Ectodermal cell (in vitro differentiated cells): ENCODE measurements around the gene VDR.

Source experiments
- H3K27ac ChIP-seq: 2 replicates; pipeline ENCODE4 v1.7.0; 2013; ENCODE audit warnings: mild to moderate bottlenecking, low read depth, low read length; ENCODE audit not compliant: insufficient read depth, poor library complexity, severe bottlenecking
- H3K27me3 ChIP-seq: 2 replicates; pipeline ENCODE4 v1.7.0; 2013; ENCODE audit warnings: mild to moderate bottlenecking, low read length; ENCODE audit not compliant: insufficient read depth, control insufficient read depth, poor library complexity, severe bottlenecking
- H3K36me3 ChIP-seq: one replicate; pipeline ENCODE4 v1.7.0; 2013; ENCODE audit warnings: low read length; ENCODE audit not compliant: control insufficient read depth, insufficient read depth
- H3K4me1 ChIP-seq: one replicate; pipeline ENCODE4 v1.7.0; 2013; ENCODE audit warnings: low read length; ENCODE audit not compliant: control insufficient read depth, insufficient read depth
- H3K4me3 ChIP-seq: 2 replicates; pipeline ENCODE4 v1.7.0; 2013; ENCODE audit warnings: low read depth, low read length, control low read depth; ENCODE audit not compliant: insufficient read depth
- H3K9me3 ChIP-seq: 2 replicates; pipeline ENCODE4 v1.7.0; 2013; ENCODE audit warnings: mild to moderate bottlenecking, low read length, moderate library complexity; ENCODE audit not compliant: control insufficient read depth
- WGBS, 2 experiments: methylation state at CpG; one replicate each; pipeline ENCODE4 v1.1.7; 2013; ENCODE audit warnings: missing lambda C conversion rate in 2 of 2; 5-methylcytosine and 5-hydroxymethylcytosine counted together

The VDR gene

GRCh38 chr12:47931187-47931586 lies 26.4 kb upstream of the VDR start:
- Histone ChIP-seq H3K9me3 (no peaks in the 10 kb centered on the region), H3K4me3 (no peak overlapping the region), H3K27me3 (peaks cover 7% of the 10 kb centered on the region), H3K36me3 (no peaks in the 10 kb centered on the region), H3K27ac (no peak overlapping the region), H3K4me1 (no peaks in the 10 kb centered on the region)
- 77 to 85% methylated on average over 1 of the region's 1 CpG for WGBS, 2 experiments

- WGBS, 2 experiments = 88 to 93% methylated on average over 5 of the region's 5 CpGs
- Histone ChIP-seq H3K4me3 (no peak overlapping the region), H3K36me3 (no peaks in the 10 kb centered on the region), H3K27ac (no peak overlapping the region), H3K27me3 (peaks cover 10% of the 10 kb centered on the region), H3K4me1 (no peaks in the 10 kb centered on the region), H3K9me3 (no peaks in the 10 kb centered on the region)
Observed at GRCh38 chr12:47930634-47931033, 25.8 kb upstream of the VDR start.

- peaks cover 17% of the 10 kb centered on the region for H3K27me3 ChIP-seq
- H3K4me3 ChIP-seq = no peak overlapping the region
- no peaks in the 10 kb centered on the region for H3K36me3 ChIP-seq
- H3K9me3 ChIP-seq = no peaks in the 10 kb centered on the region
- H3K27ac ChIP-seq = no peak overlapping the region
- H3K4me1 ChIP-seq = no peaks in the 10 kb centered on the region
- WGBS, 2 experiments = 76 to 77% methylated on average over 3 of the region's 3 CpGs
Observed at GRCh38 chr12:47927346-47927745, 22.6 kb upstream of the VDR start.

- Histone ChIP-seq H3K27me3 (peaks cover 20% of the 10 kb centered on the region), H3K9me3 (no peaks in the 10 kb centered on the region), H3K27ac (no peak overlapping the region), H3K36me3 (no peaks in the 10 kb centered on the region), H3K4me1 (no peaks in the 10 kb centered on the region), H3K4me3 (no peak overlapping the region)
- WGBS, 2 experiments = 59 to 61% methylated on average over 1 of the region's 1 CpG
Observed at GRCh38 chr12:47921907-47922306, 17.1 kb upstream of the VDR start.

GRCh38 chr12:47920913-47921312 lies 16.1 kb upstream of the VDR start:
- Histone ChIP-seq H3K4me1 (no peaks in the 10 kb centered on the region), H3K4me3 (no peak overlapping the region), H3K27me3 (peaks cover 10% of the 10 kb centered on the region), H3K9me3 (no peaks in the 10 kb centered on the region), H3K27ac (no peak overlapping the region), H3K36me3 (no peaks in the 10 kb centered on the region)
- 85 to 86% methylated on average over 6 of the region's 6 CpGs for WGBS, 2 experiments

- Histone ChIP-seq H3K36me3 (no peaks in the 10 kb centered on the region), H3K27me3 (peaks cover 10% of the 10 kb centered on the region), H3K4me1 (no peaks in the 10 kb centered on the region), H3K9me3 (no peaks in the 10 kb centered on the region), H3K4me3 (no peak overlapping the region), H3K27ac (no peak overlapping the region)
- 60 to 61% methylated on average over 3 of the region's 3 CpGs for WGBS, 2 experiments
Observed at GRCh38 chr12:47913081-47913480, 8.3 kb upstream of the VDR start.

GRCh38 chr12:47912556-47912955 lies 7.8 kb upstream of the VDR start:
- no peaks in the 10 kb centered on the region for H3K36me3 ChIP-seq
- no peak overlapping the region for H3K4me3 ChIP-seq
- no peaks in the 10 kb centered on the region for H3K9me3 ChIP-seq
- H3K27me3 ChIP-seq = peaks cover 14% of the 10 kb centered on the region
- no peaks in the 10 kb centered on the region for H3K4me1 ChIP-seq
- 85 to 88% methylated on average over 3 of the region's 4 CpGs for WGBS, 2 experiments
- H3K27ac ChIP-seq = no peak overlapping the region

DNA sequence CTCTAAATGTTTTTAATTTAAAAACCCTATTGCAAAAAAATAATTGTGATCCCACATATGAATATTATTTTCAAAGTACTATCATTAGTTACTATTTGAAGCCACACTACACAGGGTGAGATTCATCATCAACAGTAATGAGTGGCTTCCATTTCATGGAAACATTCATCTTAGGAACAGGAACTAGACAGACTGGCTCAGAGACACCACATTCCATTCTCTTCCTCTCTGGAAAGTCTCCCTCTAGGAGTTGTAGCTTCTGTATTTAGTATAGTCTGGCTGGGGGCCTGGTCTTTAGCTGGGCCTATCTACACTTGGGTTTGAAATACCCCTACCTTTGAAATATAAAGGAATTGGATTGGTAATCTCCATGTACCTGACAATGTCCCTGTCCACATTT lies 6.2 kb upstream of the VDR start:
- no peaks in the 10 kb centered on the region for H3K4me1 ChIP-seq
- H3K4me3 ChIP-seq = no peak overlapping the region
- H3K9me3 ChIP-seq = no peaks in the 10 kb centered on the region
- H3K27ac ChIP-seq = no peak overlapping the region
- peaks cover 30% of the 10 kb centered on the region for H3K27me3 ChIP-seq
- no peaks in the 10 kb centered on the region for H3K36me3 ChIP-seq

DNA sequence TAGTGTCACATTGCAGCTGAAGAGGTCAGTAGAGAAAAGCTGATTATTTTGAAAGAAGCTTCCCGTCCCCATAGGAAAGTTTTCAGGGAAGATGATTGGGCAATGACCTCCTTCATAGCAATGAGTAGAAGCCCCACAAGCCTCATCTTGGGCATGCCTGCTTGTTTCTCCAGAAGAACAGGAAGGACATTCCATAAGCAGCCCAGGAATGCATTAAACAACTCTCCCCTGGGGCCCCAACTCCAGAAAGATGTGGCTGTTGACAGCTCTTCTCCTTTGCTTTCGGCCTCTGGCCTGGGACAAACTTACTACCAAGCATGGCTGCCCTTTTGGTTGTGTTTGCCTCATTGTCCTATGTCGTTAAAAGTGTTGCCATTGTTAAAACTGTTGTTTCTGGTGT lies 5.7 kb upstream of the VDR start:
- Histone ChIP-seq H3K27me3 (peaks cover 35% of the 10 kb centered on the region), H3K4me1 (no peaks in the 10 kb centered on the region), H3K4me3 (no peak overlapping the region), H3K36me3 (no peaks in the 10 kb centered on the region), H3K27ac (no peak overlapping the region), H3K9me3 (no peaks in the 10 kb centered on the region)
- 79 to 92% methylated on average over 3 of the region's 3 CpGs for WGBS, 2 experiments

GRCh38 chr12:47909839-47910465 lies 5.2 kb upstream of the VDR start:
- no peaks in the 10 kb centered on the region for H3K36me3 ChIP-seq
- no peaks in the 10 kb centered on the region for H3K4me1 ChIP-seq
- H3K4me3 ChIP-seq = no peak overlapping the region
- H3K27me3 ChIP-seq = peaks cover 40% of the 10 kb centered on the region
- no peak overlapping the region for H3K27ac ChIP-seq
- 85 to 91% methylated on average over 4 of the region's 4 CpGs for WGBS, 2 experiments
- H3K9me3 ChIP-seq = no peaks in the 10 kb centered on the region

DNA sequence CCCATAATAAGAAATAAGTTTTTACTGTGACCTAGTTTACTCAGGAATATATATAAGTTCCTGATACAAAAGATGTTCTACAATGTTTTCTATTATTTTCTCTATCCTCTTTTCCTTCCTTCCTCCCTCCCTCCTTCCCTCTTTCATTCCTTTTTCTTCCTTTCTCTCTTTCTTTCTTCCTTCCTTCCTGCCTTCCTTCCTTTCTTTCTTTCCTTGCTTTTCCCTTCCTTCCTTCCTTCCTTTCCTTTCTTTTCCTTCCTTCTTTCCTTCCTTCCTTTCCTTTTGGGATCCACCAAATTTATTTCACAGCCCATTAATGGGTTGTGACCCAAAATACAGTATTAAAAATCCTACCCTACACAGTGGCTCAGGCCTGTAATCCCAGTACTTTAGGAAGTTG lies 3.9 kb upstream of the VDR start:
- no peaks in the 10 kb centered on the region for H3K36me3 ChIP-seq
- no peak overlapping the region for H3K27ac ChIP-seq
- H3K9me3 ChIP-seq = no peaks in the 10 kb centered on the region
- H3K4me1 ChIP-seq = peaks cover 2% of the 10 kb centered on the region
- no peak overlapping the region for H3K4me3 ChIP-seq
- H3K27me3 ChIP-seq = peaks cover 52% of the 10 kb centered on the region
